Measurements from ENCODE around the gene LSG1. TPM values are rescaled to one million over a fixed set of nuclear protein-coding genes. Genes with fewer than 3 reads are reported as not detected.

Gene LSG1
- total and polyA plus RNA-seq, 9 of the 15 experiments (the other 6 are each of a cell fraction or from before 2014, with no cell fraction given), result 14.9 to 73.7 (median 46.7) TPM

DNA sequence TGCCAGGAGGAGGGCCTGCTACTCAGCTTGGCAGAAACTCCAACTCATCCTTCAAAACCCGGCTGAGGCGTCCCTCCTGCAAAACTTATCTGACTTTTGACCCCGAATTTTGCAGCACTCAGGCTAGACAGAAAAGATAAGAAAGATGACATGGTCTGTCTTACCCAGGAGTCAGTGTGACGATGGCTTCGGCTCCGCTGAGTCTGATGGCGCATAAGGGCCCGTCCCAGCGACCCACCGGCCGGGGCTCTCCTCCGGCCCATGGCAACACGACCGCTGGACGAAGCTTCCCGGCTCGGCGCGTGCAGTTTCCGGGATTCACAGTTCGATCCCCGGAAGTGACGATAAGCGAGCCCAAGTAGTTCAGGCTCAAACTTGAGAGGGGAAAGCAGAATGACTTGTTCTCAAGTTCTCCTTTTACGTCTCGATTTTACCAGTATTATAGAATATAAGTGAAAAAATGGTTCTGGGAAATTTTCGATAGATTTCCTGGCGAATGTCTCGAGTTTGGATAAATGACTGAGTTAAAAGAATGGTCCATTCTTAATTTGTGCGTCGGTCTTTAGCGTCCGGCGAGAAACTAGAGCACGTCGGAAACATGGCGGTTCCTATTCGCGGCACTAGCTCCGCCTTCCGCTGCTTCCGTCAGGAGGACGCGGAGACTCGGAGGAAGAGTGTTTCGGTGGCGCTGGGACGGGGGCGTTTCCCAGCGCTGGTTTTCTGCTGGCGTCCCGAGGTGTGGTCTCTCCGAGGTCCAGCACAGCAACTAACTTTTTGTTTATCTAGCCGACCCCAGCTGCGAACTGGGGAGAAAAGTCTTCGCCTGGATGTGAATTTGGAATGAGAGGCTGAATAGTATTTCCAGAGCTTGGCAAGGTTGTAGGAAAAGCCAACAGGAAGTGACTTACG lies at the start of gene LSG1 (continued):
- TF ChIP-seq, protein P1, sequence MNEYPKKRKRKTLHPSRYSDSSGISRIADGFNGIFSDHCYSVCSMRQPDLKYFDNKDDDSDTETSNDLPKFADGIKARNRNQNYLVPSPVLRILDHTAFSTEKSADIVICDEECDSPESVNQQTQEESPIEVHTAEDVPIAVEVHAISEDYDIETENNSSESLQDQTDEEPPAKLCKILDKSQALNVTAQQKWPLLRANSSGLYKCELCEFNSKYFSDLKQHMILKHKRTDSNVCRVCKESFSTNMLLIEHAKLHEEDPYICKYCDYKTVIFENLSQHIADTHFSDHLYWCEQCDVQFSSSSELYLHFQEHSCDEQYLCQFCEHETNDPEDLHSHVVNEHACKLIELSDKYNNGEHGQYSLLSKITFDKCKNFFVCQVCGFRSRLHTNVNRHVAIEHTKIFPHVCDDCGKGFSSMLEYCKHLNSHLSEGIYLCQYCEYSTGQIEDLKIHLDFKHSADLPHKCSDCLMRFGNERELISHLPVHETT (CRISPR knock-in tag; conservative IDR thresholded peaks at IDR 0.05 in 1 of 2, IDR thresholded peaks at IDR 0.05 in 1 of 2), result peak in 1 of 2 experiments; percentile 76; a peak in 2 of 4 replicates
- TF ChIP-seq NCOR1 (IDR thresholded peaks at IDR 0.05) (no peak; the same call in 1 of the 2 replicates), GABPA (tag; conservative IDR thresholded peaks at IDR 0.05; ENCODE audit: low read depth) (peak; percentile 98), ZNF184 (CRISPR knock-in tag; IDR thresholded peaks at IDR 0.05) (no peak), RHOXF2B (CRISPR knock-in tag; conservative IDR thresholded peaks at IDR 0.05) (0 out of 2 replicates have a peak, but pooled peaks have one; percentile 39), ZC3H11A (IDR thresholded peaks at IDR 0.05; ENCODE audit: low read depth, low read length) (peak; percentile 15; the same call in 1 of the 2 replicates), MAFG (tag; conservative IDR thresholded peaks at IDR 0.05) (no peak), ZNF212 (CRISPR knock-in tag; IDR thresholded peaks at IDR 0.05) (0 out of 2 replicates have a peak, but pooled peaks have one; percentile 21), POLR2AphosphoS5 (IDR thresholded peaks at IDR 0.05; ENCODE audit: control insufficient read depth, insufficient read depth, low read depth, low read length) (peak; percentile 55; the same call in 1 of the 2 replicates)
- TF ChIP-seq, protein P2, sequence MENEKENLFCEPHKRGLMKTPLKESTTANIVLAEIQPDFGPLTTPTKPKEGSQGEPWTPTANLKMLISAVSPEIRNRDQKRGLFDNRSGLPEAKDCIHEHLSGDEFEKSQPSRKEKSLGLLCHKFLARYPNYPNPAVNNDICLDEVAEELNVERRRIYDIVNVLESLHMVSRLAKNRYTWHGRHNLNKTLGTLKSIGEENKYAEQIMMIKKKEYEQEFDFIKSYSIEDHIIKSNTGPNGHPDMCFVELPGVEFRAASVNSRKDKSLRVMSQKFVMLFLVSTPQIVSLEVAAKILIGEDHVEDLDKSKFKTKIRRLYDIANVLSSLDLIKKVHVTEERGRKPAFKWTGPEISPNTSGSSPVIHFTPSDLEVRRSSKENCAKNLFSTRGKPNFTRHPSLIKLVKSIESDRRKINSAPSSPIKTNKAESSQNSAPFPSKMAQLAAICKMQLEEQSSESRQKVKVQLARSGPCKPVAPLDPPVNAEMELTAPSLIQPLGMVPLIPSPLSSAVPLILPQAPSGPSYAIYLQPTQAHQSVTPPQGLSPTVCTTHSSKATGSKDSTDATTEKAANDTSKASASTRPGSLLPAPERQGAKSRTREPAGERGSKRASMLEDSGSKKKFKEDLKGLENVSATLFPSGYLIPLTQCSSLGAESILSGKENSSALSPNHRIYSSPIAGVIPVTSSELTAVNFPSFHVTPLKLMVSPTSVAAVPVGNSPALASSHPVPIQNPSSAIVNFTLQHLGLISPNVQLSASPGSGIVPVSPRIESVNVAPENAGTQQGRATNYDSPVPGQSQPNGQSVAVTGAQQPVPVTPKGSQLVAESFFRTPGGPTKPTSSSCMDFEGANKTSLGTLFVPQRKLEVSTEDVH (IDR thresholded peaks at IDR 0.05; ENCODE audit: low read depth, partially characterized antibody), result peak; percentile 93
- TF ChIP-seq, protein P3, sequence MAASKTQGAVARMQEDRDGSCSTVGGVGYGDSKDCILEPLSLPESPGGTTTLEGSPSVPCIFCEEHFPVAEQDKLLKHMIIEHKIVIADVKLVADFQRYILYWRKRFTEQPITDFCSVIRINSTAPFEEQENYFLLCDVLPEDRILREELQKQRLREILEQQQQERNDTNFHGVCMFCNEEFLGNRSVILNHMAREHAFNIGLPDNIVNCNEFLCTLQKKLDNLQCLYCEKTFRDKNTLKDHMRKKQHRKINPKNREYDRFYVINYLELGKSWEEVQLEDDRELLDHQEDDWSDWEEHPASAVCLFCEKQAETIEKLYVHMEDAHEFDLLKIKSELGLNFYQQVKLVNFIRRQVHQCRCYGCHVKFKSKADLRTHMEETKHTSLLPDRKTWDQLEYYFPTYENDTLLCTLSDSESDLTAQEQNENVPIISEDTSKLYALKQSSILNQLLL (CRISPR knock-in tag; IDR thresholded peaks at IDR 0.05; ENCODE audit: borderline replicate concordance), result no peak
- TF ChIP-seq, protein P4, sequence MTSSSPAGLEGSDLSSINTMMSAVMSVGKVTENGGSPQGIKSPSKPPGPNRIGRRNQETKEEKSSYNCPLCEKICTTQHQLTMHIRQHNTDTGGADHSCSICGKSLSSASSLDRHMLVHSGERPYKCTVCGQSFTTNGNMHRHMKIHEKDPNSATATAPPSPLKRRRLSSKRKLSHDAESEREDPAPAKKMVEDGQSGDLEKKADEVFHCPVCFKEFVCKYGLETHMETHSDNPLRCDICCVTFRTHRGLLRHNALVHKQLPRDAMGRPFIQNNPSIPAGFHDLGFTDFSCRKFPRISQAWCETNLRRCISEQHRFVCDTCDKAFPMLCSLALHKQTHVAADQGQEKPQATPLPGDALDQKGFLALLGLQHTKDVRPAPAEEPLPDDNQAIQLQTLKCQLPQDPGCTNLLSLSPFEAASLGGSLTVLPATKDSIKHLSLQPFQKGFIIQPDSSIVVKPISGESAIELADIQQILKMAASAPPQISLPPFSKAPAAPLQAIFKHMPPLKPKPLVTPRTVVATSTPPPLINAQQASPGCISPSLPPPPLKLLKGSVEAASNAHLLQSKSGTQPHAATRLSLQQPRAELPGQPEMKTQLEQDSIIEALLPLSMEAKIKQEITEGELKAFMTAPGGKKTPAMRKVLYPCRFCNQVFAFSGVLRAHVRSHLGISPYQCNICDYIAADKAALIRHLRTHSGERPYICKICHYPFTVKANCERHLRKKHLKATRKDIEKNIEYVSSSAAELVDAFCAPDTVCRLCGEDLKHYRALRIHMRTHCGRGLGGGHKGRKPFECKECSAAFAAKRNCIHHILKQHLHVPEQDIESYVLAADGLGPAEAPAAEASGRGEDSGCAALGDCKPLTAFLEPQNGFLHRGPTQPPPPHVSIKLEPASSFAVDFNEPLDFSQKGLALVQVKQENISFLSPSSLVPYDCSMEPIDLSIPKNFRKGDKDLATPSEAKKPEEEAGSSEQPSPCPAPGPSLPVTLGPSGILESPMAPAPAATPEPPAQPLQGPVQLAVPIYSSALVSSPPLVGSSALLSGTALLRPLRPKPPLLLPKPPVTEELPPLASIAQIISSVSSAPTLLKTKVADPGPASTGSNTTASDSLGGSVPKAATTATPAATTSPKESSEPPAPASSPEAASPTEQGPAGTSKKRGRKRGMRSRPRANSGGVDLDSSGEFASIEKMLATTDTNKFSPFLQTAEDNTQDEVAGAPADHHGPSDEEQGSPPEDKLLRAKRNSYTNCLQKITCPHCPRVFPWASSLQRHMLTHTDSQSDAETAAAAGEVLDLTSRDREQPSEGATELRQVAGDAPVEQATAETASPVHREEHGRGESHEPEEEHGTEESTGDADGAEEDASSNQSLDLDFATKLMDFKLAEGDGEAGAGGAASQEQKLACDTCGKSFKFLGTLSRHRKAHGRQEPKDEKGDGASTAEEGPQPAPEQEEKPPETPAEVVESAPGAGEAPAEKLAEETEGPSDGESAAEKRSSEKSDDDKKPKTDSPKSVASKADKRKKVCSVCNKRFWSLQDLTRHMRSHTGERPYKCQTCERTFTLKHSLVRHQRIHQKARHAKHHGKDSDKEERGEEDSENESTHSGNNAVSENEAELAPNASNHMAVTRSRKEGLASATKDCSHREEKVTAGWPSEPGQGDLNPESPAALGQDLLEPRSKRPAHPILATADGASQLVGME (CRISPR knock-in tag; IDR thresholded peaks at IDR 0.05), result no peak

Data from K562 (cell line).